ENCODE data around the gene ZNF175. TPM values are rescaled to one million over a fixed set of nuclear protein-coding genes. Genes with fewer than 3 reads are reported as not detected.
A peak's percentile ranks its signal among the peaks of the same experiment; 100 is the strongest.

The ZNF175 gene
- 10.9 TPM for total RNA-seq

DNA sequence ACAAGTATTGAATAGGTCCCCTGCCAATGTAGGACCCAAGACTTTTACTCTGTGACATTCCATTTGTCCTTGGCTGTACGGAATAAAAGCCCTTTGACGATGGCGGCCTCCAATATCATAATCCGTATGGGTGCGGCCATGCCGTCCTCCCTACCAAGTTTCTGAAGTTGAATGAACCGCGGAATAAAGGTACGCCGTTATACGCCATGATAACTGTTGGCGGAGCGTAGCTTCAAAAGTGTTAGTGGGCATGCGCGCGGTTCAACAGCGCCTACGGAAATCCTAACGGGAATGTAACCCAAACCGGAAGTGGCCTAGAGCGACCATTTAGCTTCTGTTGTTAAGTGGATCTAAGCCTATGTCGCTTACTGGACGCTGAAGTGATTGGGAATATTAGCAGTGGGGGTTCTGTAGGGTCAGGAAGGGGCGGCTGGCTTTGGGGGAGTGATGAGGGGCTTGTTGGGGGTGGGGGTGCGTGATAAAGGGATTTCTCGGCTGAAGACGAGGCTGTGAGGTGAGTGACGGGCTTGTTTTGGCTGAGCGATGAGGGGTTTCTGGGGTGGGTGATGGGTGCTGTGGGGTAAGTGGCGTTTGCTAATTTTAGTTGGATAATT lies at the start of gene ZNF175:
TSS of gene ZNF175 (plus strand) at position 322 of the 614 bp plus-strand sequence. CDS start 2,047 bp downstream, outside the sequence.
- peak; percentile 99 for DNase-seq

DNA sequence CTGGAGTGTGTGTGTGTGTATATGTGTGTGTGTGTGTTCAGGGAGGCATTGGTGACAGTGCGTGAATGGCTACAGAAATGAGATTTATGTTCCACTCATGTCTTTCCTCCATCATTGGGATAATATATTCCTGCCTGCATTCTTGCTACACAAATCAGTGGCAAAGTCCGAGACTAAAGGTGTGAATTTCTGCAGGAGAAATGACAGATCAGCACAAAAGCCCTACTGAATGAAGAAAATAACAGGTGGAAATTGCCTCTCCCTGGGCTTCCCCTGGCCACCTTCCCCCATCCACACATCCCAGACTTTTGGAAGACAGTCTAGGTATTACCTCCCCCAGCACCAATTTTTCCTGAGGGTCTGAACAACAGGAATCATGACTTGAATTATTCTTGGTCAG lies 49.7 kb upstream of the ZNF175 start:
- no peak for DNase-seq

GRCh38 chr19:51521781-51522180 lies 49.3 kb upstream of the ZNF175 start:
- DNase-seq, result no peak

DNA sequence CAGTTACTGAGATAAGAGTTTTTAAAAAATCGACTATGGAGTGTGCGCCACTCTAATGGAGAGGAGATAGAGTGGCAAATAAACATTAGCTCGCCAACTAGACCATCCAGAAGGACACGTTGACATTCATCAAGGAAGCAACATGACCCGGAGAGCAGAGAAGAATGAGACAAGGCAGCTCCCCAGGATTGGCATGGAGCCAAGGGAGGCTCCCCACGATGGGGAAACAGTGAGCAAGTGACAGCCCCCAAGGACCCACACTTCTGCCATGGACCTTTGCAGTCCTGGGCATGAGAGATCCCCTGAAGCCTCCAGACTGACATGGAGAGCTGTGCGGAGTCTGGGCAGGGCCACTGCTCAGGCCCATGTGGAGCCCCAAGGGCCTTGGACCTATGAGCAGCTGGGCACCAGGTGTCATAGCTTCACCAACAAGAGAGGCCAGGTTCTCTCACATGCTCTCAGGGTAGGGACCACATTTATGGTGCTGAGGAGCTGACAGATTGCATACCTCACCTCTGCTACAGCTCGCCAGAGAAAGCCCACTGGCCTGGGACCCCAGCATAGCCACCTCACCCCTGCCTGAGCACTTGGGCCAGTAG lies 46.3 kb upstream of the ZNF175 start:
- DNase-seq, result no peak

- DNase-seq, result no peak
Observed at GRCh38 chr19:51525651-51526050, 45.4 kb upstream of the ZNF175 start.

DNA sequence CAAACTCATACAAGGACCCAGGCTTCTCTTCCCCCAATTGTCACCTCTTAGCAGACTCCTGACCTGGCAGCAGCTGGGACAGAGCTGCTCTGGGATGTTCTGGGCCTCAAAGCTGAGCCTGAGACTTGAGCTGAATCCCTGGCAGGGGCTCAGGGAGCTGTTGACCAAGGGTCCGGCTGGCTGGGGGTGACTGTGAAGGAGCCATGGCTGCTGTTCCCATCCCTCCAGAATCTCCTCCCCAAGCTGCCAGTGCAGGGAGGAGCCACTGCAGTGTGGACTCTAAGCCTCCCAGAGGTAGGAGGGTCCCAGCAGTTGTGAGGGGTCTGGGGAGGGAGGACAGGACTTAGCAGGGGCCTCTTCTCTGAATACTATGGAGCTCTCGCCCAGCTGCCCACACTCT lies 41.8 kb upstream of the ZNF175 start:
- DNase-seq, result no peak

DNA sequence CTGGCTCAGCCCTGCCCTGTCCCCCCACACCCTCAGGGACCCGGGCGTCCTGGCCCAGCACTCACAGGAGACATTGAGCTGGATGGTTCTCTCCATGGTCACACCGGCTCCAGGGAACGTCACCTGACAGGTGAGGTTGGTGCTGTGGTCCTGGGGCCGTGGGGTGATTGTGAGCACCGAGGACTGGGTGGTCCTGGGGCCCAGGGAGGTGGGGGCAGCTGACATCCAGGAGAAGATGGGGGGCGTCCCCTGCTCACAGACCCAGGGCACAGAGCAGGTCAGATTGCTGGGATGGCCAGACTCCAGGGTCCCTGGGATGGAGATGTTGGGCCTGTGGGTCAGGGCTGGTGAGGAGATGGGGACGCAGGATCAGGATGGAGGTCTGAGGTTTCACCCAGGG lies 40.5 kb upstream of the ZNF175 start:
- DNase-seq, result no peak

GRCh38 chr19:51531349-51532315 lies 39.5 kb upstream of the ZNF175 start, which contains the start of gene SIGLEC6:
Gene SIGLEC6, minus strand, starts transcription at chr19:51531670. Its CDS starts 22 bp downstream, at chr19:51531648.
- DNase-seq, result no peak

GRCh38 chr19:51535535-51535934 lies 35.5 kb upstream of the ZNF175 start:
- DNase-seq, result no peak

GRCh38 chr19:51539821-51540366 lies 31.2 kb upstream of the ZNF175 start:
- DNase-seq, result no peak

- no peak for DNase-seq
Observed at GRCh38 chr19:51541458-51542357, 29.4 kb upstream of the ZNF175 start.

DNA sequence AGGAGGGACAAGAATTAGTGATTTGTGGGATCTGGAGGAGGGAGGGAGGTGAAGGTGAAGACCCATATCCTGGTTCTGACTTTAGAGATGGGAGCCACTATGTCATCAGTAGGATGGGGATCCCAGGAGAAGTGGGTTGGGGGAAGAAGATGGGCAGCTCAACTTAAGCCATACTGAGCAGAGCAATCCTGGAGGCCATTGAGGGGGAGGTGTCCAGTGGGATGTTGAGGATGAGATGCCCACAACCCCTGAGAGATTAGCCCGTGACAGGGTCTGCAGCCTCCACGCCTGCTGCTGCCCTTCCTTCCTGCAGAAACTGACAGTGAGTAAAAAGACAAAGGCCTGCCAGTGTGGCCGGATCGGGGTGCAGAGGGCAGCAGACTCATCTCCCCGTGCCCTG lies 28.4 kb upstream of the ZNF175 start:
- DNase-seq, result no peak

DNA sequence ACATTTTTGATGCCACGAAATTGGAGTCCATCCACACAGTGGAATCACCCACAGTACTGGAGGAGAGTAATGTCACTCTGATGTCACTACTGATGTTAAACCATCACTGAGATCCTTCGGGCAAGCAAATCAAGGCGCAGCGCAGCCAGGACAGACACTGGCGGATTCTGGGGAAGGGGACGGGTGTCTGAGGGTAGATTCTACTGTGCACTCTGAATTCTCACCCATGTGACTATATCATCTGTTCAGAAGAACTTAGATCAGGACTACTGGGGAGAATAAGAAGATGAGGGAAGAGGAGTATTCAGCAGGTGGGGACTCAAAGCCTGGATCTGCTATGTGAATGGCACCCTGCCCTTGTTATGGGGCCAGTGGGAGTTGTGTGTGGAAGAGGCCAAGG lies 27.0 kb upstream of the ZNF175 start:
- DNase-seq, result no peak

DNA sequence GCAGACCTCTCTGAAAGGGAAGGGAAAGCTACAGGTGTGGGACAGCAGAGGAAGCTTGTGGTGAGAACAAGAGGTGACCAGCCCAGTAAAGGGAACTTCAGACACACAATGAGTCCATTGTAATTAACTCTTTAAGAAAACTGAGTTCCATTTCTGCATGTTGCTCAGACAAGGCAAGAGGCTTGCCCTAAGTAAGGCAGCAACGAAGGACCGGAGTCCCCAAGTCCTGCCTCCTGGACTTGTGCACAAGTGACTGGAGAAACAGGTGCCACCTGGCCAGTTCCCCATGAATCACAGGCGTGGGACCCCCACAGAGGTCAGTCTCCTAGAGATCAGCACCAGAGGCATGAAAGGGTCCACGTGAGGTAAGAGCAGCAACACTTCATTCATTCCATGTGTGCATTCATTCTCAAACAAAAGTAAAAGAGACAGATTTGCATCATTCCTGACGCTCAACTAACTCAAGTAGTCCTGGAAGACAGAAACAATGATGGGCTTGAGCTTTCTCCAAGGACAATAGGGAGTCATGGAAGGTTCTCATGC lies 24.9 kb upstream of the ZNF175 start:
- DNase-seq, result no peak

- DNase-seq, result no peak
Observed at GRCh38 chr19:51546650-51547396, 24.3 kb upstream of the ZNF175 start.

DNA sequence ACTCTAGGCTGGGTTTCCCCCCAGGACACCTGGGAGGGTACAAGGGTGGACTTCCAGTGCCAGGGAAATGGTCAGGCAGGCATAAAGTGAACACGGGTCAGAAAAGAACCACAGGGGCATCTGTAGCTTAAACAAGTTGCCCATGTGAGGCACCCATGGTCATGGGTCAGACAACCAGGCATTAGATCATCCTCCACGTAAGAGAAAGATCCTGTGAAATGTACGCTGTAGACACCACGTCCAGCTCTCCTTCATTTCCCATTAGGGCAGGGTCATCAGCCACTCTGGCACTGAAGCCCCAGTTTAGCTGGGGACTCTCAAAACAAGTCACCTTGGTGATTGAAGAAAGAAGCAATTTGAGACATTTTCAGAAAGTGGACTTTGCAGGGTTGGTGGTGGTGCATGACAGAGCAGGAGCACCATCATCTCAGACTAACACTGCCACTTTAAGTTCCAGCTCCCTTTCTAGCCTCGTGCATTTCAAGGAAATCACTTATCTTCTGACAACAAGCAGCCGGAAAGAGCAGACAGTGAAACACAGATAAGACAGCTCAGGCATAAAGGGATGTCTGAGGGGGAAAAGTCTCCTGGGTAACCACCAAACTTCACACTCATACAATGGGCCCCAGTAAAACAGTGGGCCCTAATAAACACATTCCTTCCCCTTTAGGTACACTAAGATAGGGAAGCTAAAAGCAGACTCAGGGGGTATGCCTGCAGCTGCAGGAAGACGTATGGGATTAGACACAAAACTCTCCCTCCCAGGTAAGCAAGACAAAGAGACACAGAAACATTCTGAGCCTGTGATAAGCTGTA lies 23.5 kb upstream of the ZNF175 start:
- DNase-seq, result no peak

- DNase-seq, result no peak
Observed at GRCh38 chr19:51548213-51548651, 22.9 kb upstream of the ZNF175 start.

- no peak for DNase-seq
Observed at GRCh38 chr19:51548891-51549305, 22.2 kb upstream of the ZNF175 start.

- DNase-seq, result no peak
Observed at GRCh38 chr19:51549533-51550324, 21.4 kb upstream of the ZNF175 start.
